Mucosa of descending colon (tissue), 3 donors: ENCODE results near the gene PLA2G2C. TPM values are rescaled to one million over a fixed set of nuclear protein-coding genes. Genes with fewer than 3 reads are reported as not detected.

Source experiments
- ATAC-seq: fragments of 200-7000 bp; cut with Tn5 transposase; one replicate; pipeline ENCODE4 v1.9.1; 2020; ENCODE audit warnings: mild to moderate bottlenecking, moderate library complexity
- DNase-seq, 3 donors: peaks; one replicate each; pipeline ENCODE4 v3.0.0-alpha.2; 2020
- H3K36me3 ChIP-seq: fragments of 200-600 bp; one replicate; pipeline ENCODE4 v1.8.0; 2021; ENCODE audit warnings: low read depth, mild to moderate bottlenecking
- H3K4me1 ChIP-seq: fragments of 200-600 bp; one replicate; pipeline ENCODE4 v1.8.0; 2021; ENCODE audit warnings: low read depth, mild to moderate bottlenecking
- H3K4me3 ChIP-seq: fragments of 200-600 bp; one replicate; pipeline ENCODE4 v1.8.0; 2021; ENCODE audit warnings: mild to moderate bottlenecking
- H3K9me3 ChIP-seq: fragments of 200-600 bp; one replicate; pipeline ENCODE4 v1.8.0; 2021; ENCODE audit warnings: mild to moderate bottlenecking
- CTCF ChIP-seq: fragments of 200-600 bp; IDR thresholded peaks from one replicate; pipeline ENCODE4 v1.8.0; 2022; ENCODE audit warnings: antibody characterized with exemption, mild to moderate bottlenecking
- intact Hi-C, 2 donors: fragments of 100-400 bp; cut with DNase I in 1 of 2; cut with micrococcal nuclease in 1 of 2; formaldehyde crosslinking; loops; one replicate each; pipeline versions ENCODE4 v1.11.0 to v1.11.1; 2022; cut with DNase I, micrococcal nuclease
- total RNA-seq, 3 donors: library from RNA; stranded (reverse); fragmentation: NEBNext Ultra II Directional in 2 of 3; extraction: Animal tissue kit (Norgen Biotek cat#: 25700) in 2 of 3; gene quantifications; one replicate each; pipeline versions ENCODE4 v1.2.1 to v1.2.4, GENCODE V29; 2021 to 2023
- donor health status: DM: no; HTN: no; CAD: no; lungs with moderate emphysema.
- donor health status: DM: no; HTN: no; CAD: no.
- donor health status: DM: no; HTN: yes; CAD: no.

The PLA2G2C gene
- total RNA-seq, 3 donors from 2014 or later = 0.55 to 2.1 TPM; not detected in 1

DNA sequence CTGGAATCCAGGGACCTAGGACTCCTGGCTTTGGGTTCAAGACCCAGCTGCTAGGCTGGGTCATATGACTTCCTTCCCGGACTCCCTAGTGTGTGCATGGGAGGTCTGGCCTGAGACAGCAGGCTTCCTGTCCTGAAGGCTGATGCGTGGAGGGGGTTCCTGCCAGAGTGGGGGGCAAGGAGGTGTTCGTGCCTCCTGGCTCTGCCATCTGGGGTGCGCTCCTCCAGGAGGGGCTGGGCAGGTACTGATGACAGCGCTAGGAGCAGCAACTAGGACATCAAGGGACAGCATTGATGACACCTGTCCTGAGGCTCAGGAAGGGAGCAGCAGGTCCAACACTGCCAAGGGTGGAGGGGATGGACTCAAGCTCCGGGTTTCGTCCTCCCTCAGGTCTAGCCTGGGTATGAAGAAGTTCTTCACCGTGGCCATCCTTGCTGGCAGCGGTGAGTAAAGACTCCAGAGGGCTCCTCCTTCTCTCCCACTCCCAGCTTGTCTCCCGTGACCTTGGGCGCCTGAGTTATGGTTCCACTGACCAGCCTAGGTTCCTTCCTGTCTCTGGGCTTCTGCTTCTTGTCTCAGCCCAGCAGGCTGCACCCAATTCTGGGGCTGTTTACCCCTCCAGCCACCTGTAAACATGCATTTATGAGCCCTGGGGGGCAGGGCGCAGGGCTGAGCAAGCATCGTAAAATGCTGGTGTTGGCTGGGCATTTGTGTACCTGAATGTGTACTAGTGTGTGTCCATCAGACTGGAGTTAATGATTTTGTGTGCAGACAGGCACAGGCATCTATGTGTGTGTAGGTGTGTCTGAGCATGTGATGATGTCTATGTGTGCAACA lies 46.3 kb downstream of the PLA2G2C start:
- Histone ChIP-seq H3K4me3 (no peak overlapping the region), H3K36me3 (no peaks in the 10 kb centered on the region), H3K4me1 (no peaks in the 10 kb centered on the region), H3K9me3 (no peaks in the 10 kb centered on the region)
- ATAC-seq (no peak), DNase-seq (no peak)
- intact Hi-C loops = no loop called here
- no peak for TF ChIP-seq CTCF

GRCh38 chr1:20138961-20139550 lies 47.3 kb downstream of the PLA2G2C start, which contains the start of gene PLA2G2F:
PLA2G2F (plus strand) TSS chr1:20139323; CDS start chr1:20139428, 105 bp downstream.
- H3K4me3 ChIP-seq = no peak within 1 kb of the TSS
- DNase-seq = no peak
- no peak for ATAC-seq

DNA sequence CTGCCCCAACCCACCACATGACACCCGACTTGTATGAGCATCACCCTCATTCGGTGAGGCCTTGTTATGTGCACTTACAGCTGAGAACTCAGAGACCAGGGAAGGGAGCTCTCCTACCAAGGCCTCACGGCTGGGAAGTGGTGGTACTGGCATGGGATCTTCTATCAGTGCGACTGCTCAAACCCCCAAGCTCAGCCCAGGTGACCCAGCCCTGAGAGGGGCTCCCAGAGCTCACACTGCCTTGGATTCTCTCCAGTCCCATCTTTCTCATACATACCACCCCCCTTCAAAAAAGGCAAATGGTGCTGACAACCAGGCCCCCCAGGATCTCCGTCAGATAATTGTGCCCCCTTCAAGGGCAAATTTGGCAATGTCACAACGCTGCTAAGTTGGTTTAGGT lies 48.0 kb downstream of the PLA2G2C start:
- intact Hi-C loops = no loop called here
- Histone ChIP-seq H3K4me1 (no peaks in the 10 kb centered on the region), H3K36me3 (no peaks in the 10 kb centered on the region), H3K9me3 (no peaks in the 10 kb centered on the region), H3K4me3 (no peak overlapping the region)
- ATAC-seq = no peak
- DNase-seq = no peak
- no peak for TF ChIP-seq CTCF

More at GRCh38 chr1:20138961-20139550, 47.3 kb downstream of the PLA2G2C start, which contains the start of gene PLA2G2F:
- H3K9me3 ChIP-seq = no peaks in the 10 kb centered on the region
- intact Hi-C loops = no loop called here
- TF ChIP-seq CTCF = no peak
- no peaks in the 10 kb centered on the region for H3K36me3 ChIP-seq
- no peaks in the 10 kb centered on the region for H3K4me1 ChIP-seq

DNA sequence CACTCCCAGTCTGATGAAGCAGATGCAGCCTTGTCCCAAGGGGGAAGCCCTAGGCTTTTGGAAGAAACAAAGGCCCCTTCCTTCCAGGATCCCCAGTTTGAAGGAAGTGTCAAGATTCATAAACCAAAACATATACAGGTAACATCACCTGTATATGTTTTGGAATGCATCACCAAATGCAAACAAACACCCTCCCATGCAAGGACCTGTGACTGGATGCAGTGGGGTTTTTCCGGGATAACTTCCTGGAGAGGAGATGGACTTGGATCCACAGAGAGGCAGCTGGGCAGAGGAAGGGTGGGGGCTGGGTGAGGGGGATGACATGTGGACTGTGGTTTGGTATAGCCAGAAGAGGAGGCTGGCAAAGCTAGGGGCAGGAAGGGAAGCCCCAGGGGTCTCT lies 48.7 kb downstream of the PLA2G2C start:
- ATAC-seq = peak; percentile 87
- no peaks in the 10 kb centered on the region for H3K9me3 ChIP-seq
- H3K36me3 ChIP-seq = no peaks in the 10 kb centered on the region
- intact Hi-C loops = no loop called here
- no peaks in the 10 kb centered on the region for H3K4me1 ChIP-seq
- TF ChIP-seq CTCF = no peak
- no peak overlapping the region for H3K4me3 ChIP-seq
- DNase-seq = no peak

DNA sequence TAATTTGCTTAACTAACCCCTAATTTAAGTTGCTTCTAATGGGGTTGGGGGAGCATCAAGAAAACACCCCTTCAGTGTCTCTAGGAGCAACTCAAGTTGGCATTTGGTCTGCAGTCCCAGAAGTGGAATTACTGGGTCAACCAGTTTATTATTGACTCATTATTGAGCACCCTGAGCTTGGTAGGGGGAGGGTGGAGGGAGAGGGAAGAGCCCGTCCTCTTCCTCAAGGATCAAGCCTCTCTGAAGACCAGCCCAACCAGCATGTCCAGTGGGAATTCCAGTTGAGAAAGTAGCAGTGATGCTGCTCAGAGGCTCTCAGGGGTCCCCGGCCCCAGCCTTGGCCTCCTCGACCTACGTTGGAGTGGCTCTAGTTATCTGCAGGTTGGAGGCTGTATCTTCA lies 49.3 kb downstream of the PLA2G2C start:
- ATAC-seq (no peak), DNase-seq (no peak)
- Histone ChIP-seq H3K9me3 (no peaks in the 10 kb centered on the region), H3K4me1 (no peaks in the 10 kb centered on the region), H3K36me3 (no peaks in the 10 kb centered on the region), H3K4me3 (no peak overlapping the region)
- intact Hi-C loops = no loop called here
- no peak for TF ChIP-seq CTCF
